Gastrocnemius medialis (tissue), 4 donors: ENCODE measurements around the gene DUT. TPM values are rescaled to one million over a fixed set of nuclear protein-coding genes. Genes with fewer than 3 reads are reported as not detected.

Experiments
- ATAC-seq, 2 donors: fragments of 150-250 bp; one replicate each; pipeline ENCODE4 v1.9.1; 2016
- DNase-seq, 2 donors: peaks; one replicate each; pipeline ENCODE4 v3.0.0-alpha.2; 2019
- H3K27ac ChIP-seq, 4 donors: fragments of 200-600 bp; sonication (generic); 1 replicate in 1 of 4; 2 replicates in 3 of 4; pipeline ENCODE4 v1.5.1; 2016 to 2018; ENCODE audit warnings: mild to moderate bottlenecking in 2 of 4, moderate library complexity in 1 of 4
- H3K27me3 ChIP-seq, 3 donors: fragments of 200-600 bp; sonication (generic) in 2 of 3; 1 replicate in 1 of 3; 2 replicates in 2 of 3; pipeline versions ENCODE4 v1.5.1 to v1.6.0; 2016 to 2019; ENCODE audit warnings: mild to moderate bottlenecking in 1 of 3, moderate library complexity in 1 of 3
- H3K36me3 ChIP-seq, 2 donors: fragments of 200-600 bp; sonication (generic) in 1 of 2; one replicate each; pipeline ENCODE4 v1.5.1; 2017 to 2018
- H3K4me1 ChIP-seq, 2 donors: fragments of 200-600 bp; sonication (generic) in 1 of 2; one replicate each; pipeline ENCODE4 v1.5.1; 2016 to 2017; ENCODE audit warnings: mild to moderate bottlenecking in 2 of 2
- H3K4me3 ChIP-seq, 4 donors: fragments of 200-600 bp; sonication (generic) in 3 of 4; 1 replicate in 1 of 4; 2 replicates in 3 of 4; pipeline ENCODE4 v1.5.1; 2016 to 2019; ENCODE audit warnings: mild to moderate bottlenecking in 2 of 4
- H3K9me3 ChIP-seq, 3 donors: fragments of 200-600 bp; sonication (generic) in 2 of 3; 1 replicate in 1 of 3; 2 replicates in 2 of 3; pipeline ENCODE4 v1.5.1; 2016 to 2019
- CTCF ChIP-seq, 5 experiments: fragments of 450-650 bp in 3 of 5; fragments of 200-600 bp in 2 of 5; sonication (generic) in 2 of 5; IDR thresholded peaks in 4 of 5; conservative IDR thresholded peaks in 1 of 5; 1 replicate in 4 of 5; 2 replicates in 1 of 5; pipeline ENCODE4 v1.5.1; 2016 to 2019; ENCODE audit warnings: antibody characterized with exemption in 5 of 5, mild to moderate bottlenecking in 3 of 5, moderate library complexity in 3 of 5
- POLR2A ChIP-seq, 2 donors: fragments of 450-650 bp; IDR thresholded peaks; one replicate each; pipeline ENCODE4 v1.6.1; 2017; ENCODE audit warnings: antibody characterized with exemption in 2 of 2, mild to moderate bottlenecking in 2 of 2, moderate library complexity in 2 of 2
- in situ Hi-C, 4 donors: fragments of 200-750 bp; cut with MboI; loops; one replicate each; pipeline versions ENCODE4 v1.15.0 to v1.8.0; 2017; ENCODE audit warnings: low sequenced_read_pairs in 4 of 4
- intact Hi-C: fragments of 100-400 bp; cut with DNase I; formaldehyde crosslinking; loops from one replicate; pipeline ENCODE4 v1.15.1; 2023; ENCODE audit warnings: low total_unique reads
- total RNA-seq, 4 donors: library from RNA; depleted of rRNA; stranded (reverse); fragments of >200 nt; gene quantifications; one replicate each; pipeline versions ENCODE4 v1.1.0 to v1.2.3, GENCODE V29; 2016

Gene DUT
- total RNA-seq, 4 donors from 2014 or later = 40.0 to 73.0 (median 45.0) TPM

- DNase-seq (peak in 1 of 2 donors; percentile 22), ATAC-seq (peak; percentile 78 to 84)
- H3K9me3 ChIP-seq = no peaks in the 10 kb centered on the region
- H3K27me3 ChIP-seq = no peaks in the 10 kb centered on the region
- H3K4me3 ChIP-seq = peak overlapping the region in 2 of 4 donors; percentile 11 to 15
- intact Hi-C loops (loop anchor here (10.0 kb wide), 1 partner anchor 502 kb away; no protein-coding TSS in a partner anchor), in situ Hi-C loops (loop anchor here (10.0 to 25.0 kb wide), 3 partner anchors 285 to 460 kb away; partner anchors contain the start of genes CEP152 (in 3 of the 4) and FBN1 (in 2 of the 4))
- peak in 4 of 5 experiments; percentile 45 to 79 (median 60) for TF ChIP-seq CTCF (IDR thresholded peaks at IDR 0.05 in 4 of 5, conservative IDR thresholded peaks at IDR 0.05 in 1 of 5)
- TF ChIP-seq POLR2A (IDR thresholded peaks at IDR 0.05) = no peak
- H3K4me1 ChIP-seq = no peaks in the 10 kb centered on the region
- no peaks in the 10 kb centered on the region for H3K36me3 ChIP-seq
- H3K27ac ChIP-seq = no peak overlapping the region
These were observed 21.3 kb downstream of the DUT start for GRCh38 chr15:48352474-48353072.

GRCh38 chr15:48354694-48355303 lies 23.6 kb downstream of the DUT start:
- TF ChIP-seq CTCF (IDR thresholded peaks at IDR 0.05 in 4 of 5, conservative IDR thresholded peaks at IDR 0.05 in 1 of 5) (no peak), POLR2A (IDR thresholded peaks at IDR 0.05) (no peak)
- H3K9me3 ChIP-seq = no peaks in the 10 kb centered on the region
- no peaks in the 10 kb centered on the region for H3K4me1 ChIP-seq
- no peaks in the 10 kb centered on the region for H3K36me3 ChIP-seq
- H3K27ac ChIP-seq = no peak overlapping the region
- H3K4me3 ChIP-seq = no peak overlapping the region
- H3K27me3 ChIP-seq = no peaks in the 10 kb centered on the region
- DNase-seq = no peak
- ATAC-seq = no peak
- intact Hi-C loops (loop anchor here (5.0 to 10.0 kb wide), 3 partner anchors 283 to 500 kb away; no protein-coding TSS in a partner anchor), in situ Hi-C loops (loop anchor here (10.0 to 25.0 kb wide), 3 partner anchors 283 to 458 kb away; partner anchors contain the start of genes CEP152 (in 3 of the 4) and FBN1 (in 2 of the 4))

- no peaks in the 10 kb centered on the region for H3K9me3 ChIP-seq
- no peak overlapping the region for H3K27ac ChIP-seq
- H3K4me3 ChIP-seq = no peak overlapping the region
- TF ChIP-seq CTCF (IDR thresholded peaks at IDR 0.05 in 4 of 5, conservative IDR thresholded peaks at IDR 0.05 in 1 of 5) (no peak), POLR2A (IDR thresholded peaks at IDR 0.05) (no peak)
- in situ Hi-C loops = loop anchor here (10.0 to 25.0 kb wide), 3 partner anchors 282 to 457 kb away; partner anchors contain the start of genes CEP152 (in 3 of the 4) and FBN1 (in 2 of the 4)
- no peak for ATAC-seq
- no peaks in the 10 kb centered on the region for H3K36me3 ChIP-seq
- intact Hi-C loops = loop anchor here (5.0 to 10.0 kb wide), 3 partner anchors 282 to 499 kb away; no protein-coding TSS in a partner anchor
- no peaks in the 10 kb centered on the region for H3K4me1 ChIP-seq
- no peaks in the 10 kb centered on the region for H3K27me3 ChIP-seq
- no peak for DNase-seq
These were observed 24.1 kb downstream of the DUT start for GRCh38 chr15:48355377-48355776.

- DNase-seq = no peak
- in situ Hi-C loops = loop anchor here (10.0 to 25.0 kb wide), 3 partner anchors 279 to 454 kb away; partner anchors contain the start of genes CEP152 (in 3 of the 4) and FBN1 (in 2 of the 4)
- ATAC-seq = peak in 1 of 2 donors; percentile 40
- Histone ChIP-seq H3K27me3 (no peaks in the 10 kb centered on the region), H3K4me1 (no peaks in the 10 kb centered on the region), H3K4me3 (no peak overlapping the region), H3K27ac (peak overlapping the region in 2 of 4 donors; percentile 14 to 51), H3K36me3 (no peaks in the 10 kb centered on the region), H3K9me3 (no peaks in the 10 kb centered on the region)
- TF ChIP-seq CTCF (IDR thresholded peaks at IDR 0.05 in 4 of 5, conservative IDR thresholded peaks at IDR 0.05 in 1 of 5) (peak; percentile 31 to 49 (median 41)), POLR2A (IDR thresholded peaks at IDR 0.05) (no peak)
- intact Hi-C loops = loop anchor here (5.0 to 10.0 kb wide), 3 partner anchors 279 to 496 kb away; no protein-coding TSS in a partner anchor
These were observed 27.3 kb downstream of the DUT start for GRCh38 chr15:48358229-48359152.
